NCI-H82 (cell line): ENCODE measurements around the gene SPHKAP.
"Not testable (repeated sequence)": the region's sequence is repeated elsewhere in the genome, so short reads cannot be mapped to it uniquely, and the experiment has no call there.

ENCODE experiments used
- DNase-seq: peaks from one replicate; lab custom pipeline; 2025; lab: John Stamatoyannopoulos, UW

SPHKAP gene

DNA sequence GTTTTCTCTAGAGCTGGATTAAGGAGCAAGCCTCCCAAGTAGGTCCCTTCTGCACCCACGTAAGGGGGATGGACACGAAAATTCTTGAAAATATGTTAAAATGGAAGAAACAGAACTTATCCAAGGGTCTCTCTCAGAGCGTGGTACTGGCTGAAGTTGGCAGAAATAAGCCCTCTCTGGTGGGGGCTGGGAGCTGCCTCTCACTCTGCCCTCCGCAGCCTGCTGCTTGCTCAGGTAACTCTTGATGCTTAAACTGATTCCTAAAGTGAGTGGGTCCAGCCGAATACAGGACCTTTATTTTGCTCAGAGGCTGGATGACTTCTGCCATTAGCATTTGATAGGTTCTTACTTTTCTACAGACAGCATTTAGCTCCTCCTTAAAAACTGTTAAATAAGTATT, 78.1 kb downstream of the SPHKAP start:
- no peak for DNase-seq

DNA sequence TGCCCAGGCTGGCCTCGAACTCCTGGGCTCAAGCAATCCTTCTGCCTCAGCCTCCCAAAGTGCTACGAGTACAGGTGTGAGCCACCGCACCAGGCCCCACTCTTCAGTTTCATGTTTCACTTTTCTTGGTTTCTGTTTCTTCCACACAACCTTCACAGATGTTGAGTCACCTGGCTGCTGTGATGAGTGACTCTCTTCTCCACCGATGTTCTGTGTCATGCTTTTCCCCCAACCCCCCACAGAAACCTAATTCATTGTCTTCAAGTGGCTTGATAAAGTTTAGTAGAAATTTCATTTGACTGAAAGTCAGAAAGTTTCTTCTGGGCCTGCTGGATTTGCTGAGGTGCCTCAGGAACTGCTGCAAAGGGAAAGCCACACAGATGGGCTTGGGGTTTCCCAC, 78.5 kb downstream of the SPHKAP start:
- DNase-seq = no peak

DNA sequence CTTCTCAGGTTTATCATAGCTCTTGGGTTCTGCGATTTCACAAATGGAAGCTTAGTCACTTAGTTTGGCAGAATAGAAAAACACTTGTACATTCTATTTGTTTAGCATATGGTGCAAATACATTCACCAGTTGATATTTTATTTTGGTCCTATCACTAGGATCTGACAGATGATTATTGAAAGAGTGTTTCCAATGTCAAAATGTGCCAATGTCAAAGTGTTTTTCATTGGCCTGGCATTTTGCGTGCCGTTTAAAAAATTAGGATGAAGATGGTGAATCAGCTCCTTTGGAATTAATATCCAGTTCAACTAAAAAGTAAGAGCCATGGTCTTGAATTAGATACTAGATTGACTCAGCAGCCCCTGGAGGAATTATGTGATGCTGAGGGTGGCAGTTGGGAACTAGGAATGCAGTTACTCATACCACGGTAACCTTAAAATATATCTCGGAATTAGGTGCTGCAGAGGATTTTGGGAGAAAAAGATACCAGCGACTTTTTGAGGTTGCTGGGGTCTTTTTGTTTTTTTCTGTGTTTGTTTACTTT, 87.0 kb downstream of the SPHKAP start:
- DNase-seq = no peak

DNA sequence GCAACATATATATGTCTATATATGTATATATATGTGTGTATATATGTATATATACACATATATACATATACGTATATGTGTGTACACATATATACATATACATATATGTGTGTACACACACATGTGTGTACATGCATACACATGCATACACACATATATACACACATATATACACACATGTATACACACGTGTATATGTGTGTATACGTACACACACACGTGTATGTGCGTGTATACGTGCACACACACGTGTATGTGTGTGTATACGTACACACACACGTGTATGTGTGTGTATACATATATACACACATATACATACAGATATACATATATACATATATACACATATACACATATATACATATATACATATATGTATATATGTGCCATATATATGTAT, 89.4 kb downstream of the SPHKAP start:
- no peak for DNase-seq

DNA sequence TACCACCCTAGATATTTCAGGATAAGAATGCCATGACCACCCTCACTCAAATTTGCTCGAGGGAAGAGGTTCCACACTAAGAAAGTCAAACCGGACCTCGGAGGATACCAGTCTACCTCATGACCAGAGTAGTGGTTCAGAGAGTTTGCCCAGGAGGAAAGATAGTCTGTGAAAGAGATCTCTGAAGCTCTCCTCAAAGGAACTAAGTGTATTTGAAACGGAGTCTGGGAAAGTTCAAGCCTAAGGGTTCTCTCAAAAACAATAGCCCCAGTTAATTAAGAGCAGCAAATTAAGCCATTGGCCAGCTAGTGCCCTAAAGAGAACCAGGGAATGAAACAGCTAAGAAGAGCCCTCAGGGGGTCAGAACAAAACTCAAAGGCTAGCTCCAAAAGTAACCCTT, 94.9 kb downstream of the SPHKAP start:
- no peak for DNase-seq

DNA sequence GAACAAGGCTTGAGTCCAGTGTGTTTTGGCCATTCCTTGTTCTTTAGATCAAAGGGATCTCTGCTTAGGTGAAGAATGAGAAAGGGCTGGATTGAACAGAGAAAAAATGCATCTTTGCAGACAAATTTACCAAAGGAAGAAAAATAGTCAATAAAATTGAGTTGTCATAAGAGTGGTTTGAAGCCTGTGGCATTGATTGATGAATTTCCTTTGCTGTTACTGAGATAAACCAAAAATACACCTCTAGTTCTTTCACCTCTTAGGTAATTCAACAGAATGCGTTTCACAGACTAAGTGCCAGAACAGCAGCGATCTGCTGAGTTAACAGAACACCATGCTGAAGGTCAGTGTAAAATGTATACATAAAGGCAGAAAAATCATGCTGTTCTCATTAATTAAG, 96.8 kb downstream of the SPHKAP start:
- DNase-seq = no peak

DNA sequence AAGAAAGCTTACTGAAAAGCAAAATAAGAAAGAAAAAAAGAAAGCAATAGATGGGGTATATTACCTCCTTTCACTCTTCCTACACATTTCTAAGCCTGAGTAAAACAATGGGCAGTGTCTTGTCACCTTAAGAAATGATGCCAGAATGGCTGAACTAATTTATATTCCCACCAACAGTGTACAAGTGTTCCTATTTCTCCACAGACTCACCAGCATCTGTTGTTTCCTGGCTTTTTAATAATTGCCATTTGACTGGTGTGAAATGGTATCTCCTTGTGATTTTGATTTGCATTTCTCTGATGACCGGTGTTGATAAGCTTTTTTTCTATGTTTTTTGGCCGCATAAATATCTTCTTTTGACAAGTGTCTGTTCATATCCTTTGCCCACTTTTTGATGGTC, 98.4 kb downstream of the SPHKAP start:
- no peak for DNase-seq

DNA sequence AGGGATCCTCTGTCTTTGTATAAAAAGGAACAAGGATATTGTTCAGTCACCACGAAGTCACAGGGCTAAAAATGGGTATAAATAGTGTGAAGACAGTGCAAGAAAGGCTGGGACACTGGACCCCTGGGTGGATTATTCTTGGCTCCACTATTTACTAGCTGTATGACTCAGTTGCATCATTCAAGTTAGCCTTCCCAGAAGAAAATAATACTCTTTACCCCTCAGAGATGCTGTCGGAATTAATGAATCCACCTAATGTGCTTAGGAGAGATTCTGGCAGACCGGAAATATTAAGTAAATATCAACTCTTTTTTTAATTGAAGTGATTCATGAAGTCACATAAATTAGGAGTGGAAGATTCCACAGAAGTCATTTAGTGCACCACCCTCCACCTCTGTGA, 98.9 kb downstream of the SPHKAP start:
- DNase-seq = no peak

DNA sequence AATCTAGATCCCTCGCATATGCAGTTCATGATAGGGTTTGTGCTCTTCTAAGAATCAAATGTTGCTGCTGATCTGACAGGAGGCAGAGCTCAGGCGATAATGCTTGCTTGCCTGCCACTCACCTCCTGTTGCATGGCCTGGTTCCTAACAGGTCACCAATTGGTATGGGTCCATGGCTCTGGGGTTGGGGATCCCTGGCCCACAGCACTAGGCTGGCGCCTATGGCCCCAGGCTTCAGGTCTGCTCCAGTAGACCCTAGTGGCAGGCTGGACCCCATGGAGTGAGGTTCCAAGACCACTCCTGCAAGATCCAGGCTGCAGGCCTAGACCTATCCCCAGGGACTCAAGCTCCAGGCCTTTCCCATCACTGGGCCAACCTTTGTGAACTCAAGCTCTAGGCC, 102.3 kb downstream of the SPHKAP start:
- no peak for DNase-seq

DNA sequence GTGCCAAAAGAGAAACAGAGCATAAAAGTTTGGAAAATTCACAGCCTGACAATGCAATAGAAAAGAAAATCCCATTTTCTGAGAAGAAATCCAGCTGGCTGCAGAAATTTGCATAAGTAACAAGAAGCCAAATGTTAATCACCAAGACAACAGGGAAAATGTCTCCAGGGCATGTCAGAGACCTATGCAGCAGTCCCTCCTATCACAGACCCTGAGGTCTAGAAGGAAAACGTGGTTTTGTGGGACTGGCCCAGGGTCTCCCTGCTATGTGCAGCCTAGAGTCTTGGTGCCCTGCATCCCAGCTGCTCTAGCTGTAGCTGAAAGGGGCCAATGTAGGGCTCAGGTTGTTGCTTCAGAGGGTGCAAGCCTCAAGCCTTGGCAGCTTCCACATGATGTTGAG, 104.8 kb downstream of the SPHKAP start:
- DNase-seq = not testable (repeated sequence)

DNA sequence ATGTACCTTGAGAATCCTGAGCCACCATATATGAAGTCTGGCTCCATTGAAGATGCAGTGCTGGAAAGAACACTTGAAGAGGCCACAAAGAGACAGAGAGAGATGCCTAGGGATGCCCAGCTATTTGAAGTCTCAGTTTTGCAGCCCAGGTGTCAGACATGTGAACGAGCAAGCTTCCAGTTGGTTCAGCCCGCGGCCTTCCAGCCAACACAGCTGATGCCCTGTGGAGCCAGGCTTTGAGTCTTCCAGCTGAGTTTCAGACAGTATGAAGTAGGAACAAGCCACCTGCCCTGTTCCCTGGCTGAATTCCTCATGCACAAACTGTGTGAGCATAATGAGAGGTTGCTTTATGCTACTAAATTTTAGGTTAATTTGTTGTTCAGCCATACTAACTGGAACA, 108.8 kb downstream of the SPHKAP start:
- no peak for DNase-seq

DNA sequence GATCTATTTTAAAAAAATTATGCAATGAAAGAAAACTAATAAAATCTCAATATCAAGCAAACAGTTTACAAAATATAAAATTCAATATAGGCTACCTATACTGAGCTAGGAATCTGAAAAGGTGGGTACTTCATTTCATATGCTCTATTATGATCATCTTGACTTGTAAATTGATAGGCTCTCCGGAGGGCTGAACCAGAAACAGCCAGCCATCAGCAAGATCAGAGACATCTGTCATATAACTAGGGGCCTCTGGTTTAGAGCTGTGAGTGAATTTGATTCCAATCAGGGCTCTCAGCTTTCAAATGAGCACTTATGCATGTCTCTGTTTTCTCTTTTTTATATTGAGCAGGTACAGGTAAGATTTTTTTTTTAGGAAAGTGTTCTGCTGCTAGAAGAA, 114.2 kb downstream of the SPHKAP start:
- no peak for DNase-seq

DNA sequence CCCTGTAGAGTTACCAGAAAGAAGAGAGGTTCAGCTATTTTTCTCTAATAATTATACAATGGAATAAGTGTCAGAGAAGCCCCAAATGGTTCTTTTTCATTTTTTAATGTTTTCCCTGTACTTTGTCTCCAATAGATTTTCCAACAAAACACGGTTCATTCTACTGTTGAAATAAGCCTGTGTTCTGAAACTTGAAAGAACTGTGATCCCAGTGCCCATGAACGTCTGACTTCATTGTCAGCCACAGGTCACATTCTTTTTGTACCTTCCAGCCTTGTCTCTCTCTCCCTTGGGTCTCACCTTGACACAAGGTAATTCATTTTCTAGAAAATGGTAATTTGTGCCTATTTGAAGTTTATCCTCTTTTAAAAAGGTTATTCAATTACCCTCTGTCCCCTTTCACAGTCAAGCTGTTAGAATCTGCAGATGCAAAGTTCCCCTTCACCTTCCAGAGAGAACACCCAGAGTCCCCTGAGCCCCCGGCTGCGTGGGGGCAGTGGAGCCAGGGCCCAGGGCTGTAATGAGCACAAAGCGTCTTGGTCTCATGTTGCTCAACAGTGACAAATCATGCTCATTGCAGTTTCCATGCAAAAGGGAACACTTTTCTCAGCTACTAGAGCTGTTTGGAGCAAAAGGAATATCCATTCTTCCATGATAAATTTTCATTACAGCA, 115.2 kb downstream of the SPHKAP start:
- DNase-seq = no peak

DNA sequence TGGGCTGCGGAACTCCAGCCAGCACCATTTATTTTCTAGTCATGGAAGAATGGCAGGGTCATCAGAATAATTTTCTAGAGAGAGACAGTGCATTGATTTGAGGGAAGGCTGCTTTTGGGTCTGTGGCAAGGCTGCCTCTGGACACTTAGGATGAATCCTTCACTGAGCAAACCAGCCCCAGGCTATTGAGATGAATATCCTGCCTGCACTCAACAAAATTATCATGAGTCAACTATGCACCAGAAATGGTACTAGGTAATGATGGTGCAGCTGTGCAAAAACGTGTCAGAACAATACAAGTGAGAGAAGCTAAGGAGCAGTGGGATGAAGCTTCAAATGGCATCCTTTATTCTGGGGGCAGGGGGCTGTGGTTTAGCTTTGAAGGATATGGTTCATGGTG, 115.8 kb downstream of the SPHKAP start:
- DNase-seq = no peak

DNA sequence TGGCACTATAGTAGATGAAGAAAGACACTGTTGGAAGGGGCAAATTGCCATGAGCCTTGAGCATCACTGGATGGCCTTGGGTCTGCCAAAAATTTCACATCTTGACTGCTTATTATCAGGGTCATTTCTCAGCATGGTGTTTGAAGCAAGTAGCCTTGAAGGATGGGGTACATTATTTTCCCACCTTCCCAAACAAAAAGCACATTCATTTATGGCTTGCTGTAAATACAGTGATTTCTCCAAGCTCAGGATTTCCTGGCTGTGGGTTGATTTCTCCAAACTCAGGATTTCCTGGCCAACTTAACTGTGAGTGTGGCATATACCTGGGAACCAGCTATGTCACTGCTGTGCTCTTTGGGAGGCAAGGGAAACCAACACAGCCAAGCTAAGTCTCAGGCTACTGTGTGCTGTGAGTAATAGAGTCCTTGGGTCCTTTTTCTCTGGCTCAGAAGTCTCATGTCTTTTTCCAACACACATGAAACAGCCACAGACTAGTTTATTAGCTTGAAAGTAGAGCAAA, 116.6 kb downstream of the SPHKAP start:
- DNase-seq = no peak

DNA sequence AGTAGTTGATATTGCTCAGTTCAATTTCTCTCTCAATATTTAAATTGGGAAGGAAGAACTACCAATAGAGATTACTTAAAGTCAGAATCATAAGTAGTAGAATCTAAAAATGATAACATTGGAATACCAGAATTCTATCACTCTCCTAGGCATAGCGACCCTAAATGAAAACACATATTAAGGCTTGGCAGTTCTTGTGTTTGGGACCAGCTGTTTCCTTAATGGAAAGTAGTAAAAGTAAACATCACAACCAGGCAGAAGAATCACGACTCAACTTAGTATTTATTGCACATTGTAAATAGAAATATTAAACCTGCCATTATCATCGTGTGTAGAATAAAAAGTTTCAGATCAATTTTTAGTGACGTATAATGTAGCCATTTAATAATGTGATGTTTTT, 117.5 kb downstream of the SPHKAP start:
- no peak for DNase-seq

DNA sequence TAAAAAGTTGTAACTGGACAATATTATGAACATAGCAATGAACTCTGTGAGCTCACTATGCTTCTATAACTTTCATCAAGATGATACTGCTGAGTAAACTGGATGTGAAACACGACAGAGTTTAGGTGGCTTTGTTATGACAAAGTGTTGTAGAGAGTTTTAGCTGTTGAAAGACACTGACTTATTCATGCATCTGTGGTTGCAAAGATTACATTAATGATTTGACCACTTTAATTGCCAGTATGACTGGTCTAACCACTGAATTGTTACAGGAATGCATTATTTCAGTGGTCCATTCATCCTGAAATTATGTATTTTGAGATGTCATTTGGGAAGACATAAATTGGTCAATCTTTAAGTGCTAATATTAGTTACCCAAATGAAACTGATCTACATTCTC, 117.9 kb downstream of the SPHKAP start:
- no peak for DNase-seq

DNA sequence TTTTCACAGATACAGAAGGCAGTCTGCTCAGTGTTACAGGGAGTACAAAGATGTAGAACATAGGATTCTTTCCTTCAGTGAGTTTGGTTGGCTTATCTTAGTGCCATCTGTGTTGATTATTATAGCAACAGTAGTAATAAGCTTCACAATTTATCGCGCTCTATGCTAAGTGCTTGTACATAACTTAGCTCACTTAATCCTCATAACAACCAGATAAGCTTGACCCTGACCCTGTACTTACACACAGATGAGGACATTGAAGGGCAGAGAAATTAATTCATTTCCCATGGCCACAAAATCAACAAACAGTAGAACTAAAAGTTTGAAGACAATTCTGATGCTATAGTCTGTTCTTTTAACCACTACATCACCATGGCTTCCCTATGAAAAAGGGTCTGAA, 121.8 kb downstream of the SPHKAP start:
- DNase-seq = peak; percentile 54

DNA sequence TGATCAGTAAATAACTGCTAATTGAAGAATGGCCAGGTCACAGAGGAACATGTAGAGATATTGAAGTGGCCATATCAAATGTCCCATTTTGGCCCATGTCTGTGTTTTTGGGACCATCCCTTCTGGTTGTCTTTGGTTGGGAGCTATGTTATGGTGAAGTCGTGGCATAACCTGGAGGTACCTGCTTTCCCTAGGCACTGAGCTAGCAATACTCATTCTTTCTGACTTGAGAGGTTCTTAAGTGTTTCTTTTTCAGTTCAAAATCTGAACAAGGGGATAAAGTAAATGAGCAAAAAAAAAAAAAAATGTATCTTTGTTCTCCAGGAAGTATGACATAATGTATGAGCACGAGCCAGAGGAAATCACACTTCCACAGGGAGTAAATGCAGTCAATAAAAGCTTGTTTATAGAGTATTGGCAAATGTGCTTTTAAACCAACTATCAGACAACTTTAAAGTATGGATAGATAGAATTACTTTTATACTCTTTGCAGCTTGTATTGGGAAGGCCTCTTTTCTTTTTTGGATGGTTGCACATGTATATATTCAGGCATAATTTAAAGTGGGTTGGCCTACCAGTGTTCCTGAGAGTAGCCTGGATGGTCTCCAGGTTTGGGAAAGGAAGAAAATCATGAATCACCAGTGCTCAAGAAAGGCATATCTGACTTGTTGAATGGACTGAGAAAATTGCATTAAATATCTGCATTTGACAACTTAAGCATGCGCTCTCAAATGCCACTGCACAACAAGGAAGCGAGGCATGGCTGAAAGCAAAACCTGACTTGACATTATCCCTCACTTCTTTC, 125.0 kb downstream of the SPHKAP start:
- DNase-seq = no peak

DNA sequence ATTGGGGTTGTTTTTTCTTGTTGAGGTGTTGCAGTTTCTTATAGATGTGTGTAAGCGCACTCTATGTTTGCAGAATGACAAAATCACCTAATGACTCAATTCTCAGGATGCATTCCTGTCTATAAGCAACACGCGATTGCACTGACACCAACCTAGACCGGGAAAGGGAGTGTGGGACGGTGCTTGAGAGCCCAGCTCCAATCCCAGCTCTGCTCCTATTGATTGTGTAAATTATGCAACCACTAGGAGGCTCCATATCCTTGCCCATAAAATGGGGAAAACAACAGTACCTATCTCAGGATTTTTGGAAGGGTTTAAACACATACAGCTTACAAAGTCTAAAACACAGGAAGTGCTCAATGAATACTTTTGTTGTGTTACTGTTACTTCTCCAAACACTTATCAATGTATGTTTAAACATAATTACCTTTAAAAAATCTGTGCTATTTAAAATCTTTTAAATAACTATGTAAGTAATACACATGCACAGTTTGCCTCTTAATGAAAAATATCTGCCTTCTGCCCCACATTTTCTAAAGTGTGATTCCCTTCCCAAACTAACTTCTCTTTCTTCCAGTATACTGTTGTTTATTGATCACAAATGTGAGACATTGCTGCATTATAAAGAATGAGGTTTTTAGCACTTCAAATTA, 132.5 kb downstream of the SPHKAP start:
- peak; percentile 84 for DNase-seq

DNA sequence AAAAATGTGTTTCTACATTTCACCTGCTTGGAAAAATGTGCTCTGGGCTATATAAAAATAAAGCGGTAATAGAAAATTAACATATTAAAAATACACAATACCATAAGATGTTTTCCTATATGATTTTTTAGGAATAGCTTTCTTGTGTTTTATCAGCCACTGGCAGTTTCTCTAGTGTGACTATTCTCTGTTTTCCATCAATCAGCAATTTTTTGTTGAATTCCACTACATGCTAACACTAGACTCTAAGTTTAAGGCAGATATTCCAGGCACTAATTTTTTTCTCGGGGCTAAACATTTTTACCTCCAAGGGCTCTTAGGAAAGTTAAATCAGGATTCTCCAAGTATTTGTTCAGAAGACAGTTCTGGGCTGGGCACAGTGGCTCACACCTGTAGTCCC, 140.5 kb downstream of the SPHKAP start:
- no peak for DNase-seq

DNA sequence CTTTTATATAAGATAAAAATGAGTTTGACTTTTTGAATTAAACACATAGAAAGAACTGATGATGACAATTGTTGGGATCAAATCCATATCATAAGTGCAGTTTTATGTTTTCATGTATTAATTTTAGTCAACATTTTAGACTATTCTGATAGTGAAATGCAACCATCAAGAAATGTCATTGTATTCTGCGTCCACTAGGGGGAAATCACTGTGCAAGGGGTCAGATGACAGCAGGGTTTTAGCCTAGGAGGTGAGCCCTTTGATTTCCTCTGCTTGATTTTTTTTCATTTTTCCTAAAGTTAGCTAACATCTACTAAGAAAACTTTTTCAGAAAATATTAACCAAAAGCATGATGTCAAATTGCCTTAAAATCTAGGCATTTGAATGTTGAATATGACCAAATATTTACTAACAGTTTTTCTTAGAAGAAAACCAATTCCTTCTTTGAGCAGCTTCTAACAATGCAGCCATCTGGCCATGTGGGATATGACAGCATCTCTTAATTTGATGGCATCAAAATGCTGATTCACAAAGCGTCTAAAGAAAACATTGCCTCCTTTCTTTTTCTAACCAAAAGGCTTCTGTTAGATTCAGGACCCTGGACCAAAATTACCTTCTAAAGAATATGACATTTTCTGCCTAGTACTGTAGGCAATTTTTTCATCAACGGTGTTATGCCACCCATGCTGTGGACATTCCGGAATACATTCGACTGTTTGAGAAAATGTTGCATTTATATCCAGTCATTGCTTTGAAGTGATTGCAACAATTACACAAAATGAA, 141.5 kb downstream of the SPHKAP start:
- DNase-seq = peak; percentile 80
